HUES64 (cell line): ENCODE results near the gene RAB20.

ENCODE experiments used
- H3K27ac ChIP-seq: 2 replicates; pipeline ENCODE4 v1.7.0; 2013; ENCODE audit warnings: low read depth, low read length, inconsistent platforms
- H3K27me3 ChIP-seq: 2 replicates; pipeline ENCODE4 v1.6.1; 2013; ENCODE audit warnings: mild to moderate bottlenecking, low read length; ENCODE audit not compliant: insufficient read depth
- H3K36me3 ChIP-seq: 2 replicates; pipeline ENCODE4 v1.6.1; 2013; ENCODE audit warnings: mild to moderate bottlenecking, low read length; ENCODE audit not compliant: insufficient read depth
- H3K4me1 ChIP-seq: 2 replicates; pipeline ENCODE4 v1.6.1; 2013; ENCODE audit warnings: mild to moderate bottlenecking, low read length, moderate library complexity; ENCODE audit not compliant: insufficient read depth
- H3K4me3 ChIP-seq: 2 replicates; pipeline ENCODE4 v1.5.1; 2013; ENCODE audit warnings: mild to moderate bottlenecking, low read length, moderate library complexity
- H3K9ac ChIP-seq: 2 replicates; pipeline ENCODE4 v1.6.1; 2013; ENCODE audit warnings: mild to moderate bottlenecking, low read depth, low read length
- H3K9me3 ChIP-seq: 2 replicates; pipeline ENCODE4 v1.6.1; 2013; ENCODE audit warnings: low read depth, low read length; ENCODE audit not compliant: insufficient read depth
- WGBS: fragments of 150-250, 120-280 bp; methylation state at CpG from one replicate; pipeline ENCODE4 v1.1.7; 2013; ENCODE audit warnings: missing lambda C conversion rate; 5-methylcytosine and 5-hydroxymethylcytosine counted together

Gene RAB20

DNA sequence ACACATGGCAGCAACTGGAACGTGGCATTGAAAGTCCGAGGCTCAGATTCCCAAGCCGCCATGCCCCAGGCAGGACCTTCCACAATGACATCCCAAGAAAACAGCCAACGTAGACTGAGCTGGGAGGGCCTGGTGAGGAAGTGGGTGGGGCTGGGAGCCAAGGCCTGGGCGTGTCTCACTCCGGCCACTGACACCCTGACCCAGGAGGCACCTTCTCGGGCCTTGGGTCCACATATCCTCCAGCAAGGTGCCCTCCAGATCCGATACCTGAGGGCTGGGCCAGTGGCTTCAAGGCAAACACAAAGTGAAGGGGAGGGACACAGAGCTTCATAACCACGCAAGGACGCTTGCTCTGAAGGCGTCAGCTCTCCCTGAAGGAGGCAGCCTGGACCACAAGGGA is 43.0 kb downstream of the RAB20 start:
- Histone ChIP-seq H3K4me3 (no peak overlapping the region), H3K9me3 (no peaks in the 10 kb centered on the region), H3K27me3 (no peaks in the 10 kb centered on the region), H3K27ac (no peak overlapping the region), H3K36me3 (peaks cover 12% of the 10 kb centered on the region), H3K4me1 (no peaks in the 10 kb centered on the region), H3K9ac (no peak overlapping the region)
- WGBS = 86% methylated on average over 11 of the region's 11 CpGs

GRCh38 chr13:110518226-110518525 is 43.3 kb downstream of the RAB20 start:
- H3K27me3 ChIP-seq = no peaks in the 10 kb centered on the region
- no peaks in the 10 kb centered on the region for H3K9me3 ChIP-seq
- H3K36me3 ChIP-seq = peaks cover 10% of the 10 kb centered on the region
- 85% methylated on average over 8 of the region's 8 CpGs for WGBS
- H3K9ac ChIP-seq = no peak overlapping the region
- H3K27ac ChIP-seq = no peak overlapping the region
- no peaks in the 10 kb centered on the region for H3K4me1 ChIP-seq
- H3K4me3 ChIP-seq = no peak overlapping the region

- 88% methylated on average over 7 of the region's 7 CpGs for WGBS
- Histone ChIP-seq H3K27me3 (no peaks in the 10 kb centered on the region), H3K4me3 (no peak overlapping the region), H3K9me3 (no peaks in the 10 kb centered on the region), H3K4me1 (no peaks in the 10 kb centered on the region), H3K36me3 (peaks cover 10% of the 10 kb centered on the region), H3K9ac (no peak overlapping the region), H3K27ac (no peak overlapping the region)
Measured at GRCh38 chr13:110517505-110518225, 43.9 kb downstream of the RAB20 start.

- Histone ChIP-seq H3K4me1 (no peaks in the 10 kb centered on the region), H3K27ac (no peak overlapping the region), H3K27me3 (no peaks in the 10 kb centered on the region), H3K9me3 (no peaks in the 10 kb centered on the region), H3K9ac (no peak overlapping the region), H3K4me3 (no peak overlapping the region), H3K36me3 (peaks cover 22% of the 10 kb centered on the region)
- 89% methylated on average over 12 of the region's 12 CpGs for WGBS
Measured at GRCh38 chr13:110516500-110516899, 45.0 kb downstream of the RAB20 start.

- Histone ChIP-seq H3K9ac (no peak overlapping the region), H3K27ac (no peak overlapping the region), H3K36me3 (peaks cover 59% of the 10 kb centered on the region), H3K4me1 (no peaks in the 10 kb centered on the region), H3K4me3 (no peak overlapping the region), H3K9me3 (no peaks in the 10 kb centered on the region), H3K27me3 (no peaks in the 10 kb centered on the region)
- 97% methylated on average over 17 of the region's 17 CpGs for WGBS
Measured at GRCh38 chr13:110512198-110512740, 49.3 kb downstream of the RAB20 start.

- WGBS = 94% methylated on average over 31 of the region's 31 CpGs
- no peaks in the 10 kb centered on the region for H3K4me1 ChIP-seq
- H3K9ac ChIP-seq = no peak overlapping the region
Measured at GRCh38 chr13:110511509-110512181, 49.9 kb downstream of the RAB20 start.

GRCh38 chr13:110509971-110510786 is 51.3 kb downstream of the RAB20 start:
- Histone ChIP-seq H3K9me3 (no peaks in the 10 kb centered on the region), H3K27me3 (no peaks in the 10 kb centered on the region), H3K36me3 (peaks cover 76% of the 10 kb centered on the region), H3K9ac (no peak overlapping the region), H3K27ac (no peak overlapping the region), H3K4me3 (no peak overlapping the region), H3K4me1 (no peaks in the 10 kb centered on the region)
- 85% methylated on average over 18 of the region's 18 CpGs for WGBS

More at GRCh38 chr13:110511509-110512181, 49.9 kb downstream of the RAB20 start:
- H3K27ac ChIP-seq = no peak overlapping the region
- no peak overlapping the region for H3K4me3 ChIP-seq
- peaks cover 66% of the 10 kb centered on the region for H3K36me3 ChIP-seq
- no peaks in the 10 kb centered on the region for H3K9me3 ChIP-seq
- no peaks in the 10 kb centered on the region for H3K27me3 ChIP-seq

- no peaks in the 10 kb centered on the region for H3K4me1 ChIP-seq
- H3K27ac ChIP-seq = no peak overlapping the region
- no peak overlapping the region for H3K9ac ChIP-seq
- no peaks in the 10 kb centered on the region for H3K27me3 ChIP-seq
- H3K4me3 ChIP-seq = no peak overlapping the region
- peaks cover 77% of the 10 kb centered on the region for H3K36me3 ChIP-seq
- 78% methylated on average over 4 of the region's 4 CpGs for WGBS
- H3K9me3 ChIP-seq = no peaks in the 10 kb centered on the region
Measured at GRCh38 chr13:110509478-110509926, 52.0 kb downstream of the RAB20 start.

DNA sequence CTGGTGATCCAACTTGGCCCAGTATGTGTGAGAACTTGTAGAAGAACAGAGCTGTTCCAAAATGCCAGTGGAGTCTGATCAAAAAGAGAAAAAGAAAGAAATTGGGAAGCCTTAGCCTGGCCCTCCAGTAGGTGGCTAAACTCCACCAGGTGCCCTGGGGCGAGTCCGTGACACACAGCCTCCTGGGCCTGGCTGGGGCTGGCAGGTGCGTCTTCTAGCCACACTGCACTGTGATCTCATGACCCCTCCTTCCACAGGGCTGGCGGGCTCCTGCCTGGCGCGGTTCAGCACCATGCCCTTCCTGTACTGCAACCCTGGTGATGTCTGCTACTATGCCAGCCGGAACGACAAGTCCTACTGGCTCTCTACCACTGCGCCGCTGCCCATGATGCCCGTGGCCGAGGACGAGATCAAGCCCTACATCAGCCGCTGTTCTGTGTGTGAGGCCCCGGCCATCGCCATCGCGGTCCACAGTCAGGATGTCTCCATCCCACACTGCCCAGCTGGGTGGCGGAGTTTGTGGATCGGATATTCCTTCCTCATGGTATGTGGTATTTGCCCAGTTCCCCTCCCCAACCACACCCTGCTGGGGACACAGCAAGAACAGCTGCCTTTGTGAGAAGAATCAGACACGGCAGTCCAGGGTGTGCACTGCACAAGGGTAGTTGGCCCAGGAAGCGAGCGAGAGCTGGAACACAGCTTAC is 53.7 kb downstream of the RAB20 start:
- WGBS = 94% methylated on average over 23 of the region's 23 CpGs
- peaks cover 85% of the 10 kb centered on the region for H3K36me3 ChIP-seq
- no peak overlapping the region for H3K27ac ChIP-seq
- H3K27me3 ChIP-seq = no peaks in the 10 kb centered on the region
- no peaks in the 10 kb centered on the region for H3K4me1 ChIP-seq
- H3K9ac ChIP-seq = no peak overlapping the region
- no peak overlapping the region for H3K4me3 ChIP-seq
- H3K9me3 ChIP-seq = no peaks in the 10 kb centered on the region

- H3K4me3 ChIP-seq = no peak overlapping the region
- no peaks in the 10 kb centered on the region for H3K27me3 ChIP-seq
- no peaks in the 10 kb centered on the region for H3K9me3 ChIP-seq
- H3K9ac ChIP-seq = no peak overlapping the region
- H3K27ac ChIP-seq = no peak overlapping the region
- no peaks in the 10 kb centered on the region for H3K4me1 ChIP-seq
- 88% methylated on average over 17 of the region's 17 CpGs for WGBS
- peaks cover 84% of the 10 kb centered on the region for H3K36me3 ChIP-seq
Measured at GRCh38 chr13:110506859-110507566, 54.5 kb downstream of the RAB20 start.
